AG08395 (cell line): ENCODE data around the gene GPC6.

Experiments
- DNase-seq: peaks from one replicate; pipeline ENCODE4 v3.0.0; 2012; ENCODE audit warnings: mixed read lengths, low spot score

Gene GPC6

DNA sequence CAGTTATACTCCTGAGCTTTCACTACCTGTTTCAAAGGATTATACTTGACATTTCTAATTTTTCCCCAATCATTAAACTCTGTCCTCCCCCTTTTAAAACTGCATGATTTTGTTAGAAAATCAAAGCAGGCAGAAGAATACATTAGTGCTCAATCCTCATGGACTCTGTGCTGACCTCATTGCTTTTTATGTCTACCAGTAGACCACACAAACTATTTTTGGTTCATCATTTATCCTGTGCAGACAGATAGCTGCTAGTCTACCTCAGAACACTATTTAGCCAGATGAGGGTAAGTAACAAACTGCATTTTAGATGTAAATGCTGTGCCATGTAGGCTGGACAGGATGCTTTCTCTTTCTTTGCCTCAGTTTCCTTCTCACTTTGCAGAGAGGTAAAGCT lies 1016.9 kb downstream of the GPC6 start:
- peak; percentile 14 for DNase-seq

DNA sequence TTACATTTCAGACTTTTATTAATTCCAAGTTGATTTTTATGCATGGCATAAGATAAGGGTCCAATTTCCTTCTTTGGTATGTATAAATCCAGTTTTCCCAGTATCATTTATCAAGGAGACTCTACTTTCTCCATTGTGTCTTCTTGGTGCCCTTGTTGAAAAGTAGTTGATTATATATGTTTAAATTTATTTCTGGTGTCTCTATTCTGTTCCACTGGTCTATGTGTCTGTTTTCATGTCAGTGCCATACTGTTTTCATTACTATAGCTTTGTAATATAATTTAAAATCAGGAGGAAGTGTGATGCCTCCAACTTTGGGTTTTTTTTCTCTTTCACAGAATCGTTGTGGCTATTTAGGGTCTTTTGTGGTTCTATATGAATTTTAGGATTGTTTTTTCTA lies 1019.9 kb downstream of the GPC6 start:
- DNase-seq = no peak

DNA sequence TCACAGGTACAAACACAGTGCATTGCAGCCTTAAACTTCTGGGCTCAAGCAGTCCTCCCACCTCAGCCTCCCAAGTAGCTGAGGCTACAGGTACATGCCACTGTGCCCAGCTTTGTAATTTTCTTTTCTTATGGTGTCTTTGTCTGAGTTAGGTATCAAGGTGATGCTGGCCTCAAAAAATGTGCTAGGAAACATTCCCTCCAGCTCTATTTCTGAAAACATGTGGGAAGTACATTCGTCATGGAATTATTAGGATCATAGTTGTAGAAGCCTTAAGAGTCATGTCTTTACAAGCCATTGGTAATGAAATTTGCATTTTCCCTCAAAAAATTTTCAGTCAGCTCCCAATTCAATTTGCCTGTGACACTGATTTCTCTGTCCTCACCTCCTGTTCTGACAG lies 1021.3 kb downstream of the GPC6 start:
- no peak for DNase-seq

DNA sequence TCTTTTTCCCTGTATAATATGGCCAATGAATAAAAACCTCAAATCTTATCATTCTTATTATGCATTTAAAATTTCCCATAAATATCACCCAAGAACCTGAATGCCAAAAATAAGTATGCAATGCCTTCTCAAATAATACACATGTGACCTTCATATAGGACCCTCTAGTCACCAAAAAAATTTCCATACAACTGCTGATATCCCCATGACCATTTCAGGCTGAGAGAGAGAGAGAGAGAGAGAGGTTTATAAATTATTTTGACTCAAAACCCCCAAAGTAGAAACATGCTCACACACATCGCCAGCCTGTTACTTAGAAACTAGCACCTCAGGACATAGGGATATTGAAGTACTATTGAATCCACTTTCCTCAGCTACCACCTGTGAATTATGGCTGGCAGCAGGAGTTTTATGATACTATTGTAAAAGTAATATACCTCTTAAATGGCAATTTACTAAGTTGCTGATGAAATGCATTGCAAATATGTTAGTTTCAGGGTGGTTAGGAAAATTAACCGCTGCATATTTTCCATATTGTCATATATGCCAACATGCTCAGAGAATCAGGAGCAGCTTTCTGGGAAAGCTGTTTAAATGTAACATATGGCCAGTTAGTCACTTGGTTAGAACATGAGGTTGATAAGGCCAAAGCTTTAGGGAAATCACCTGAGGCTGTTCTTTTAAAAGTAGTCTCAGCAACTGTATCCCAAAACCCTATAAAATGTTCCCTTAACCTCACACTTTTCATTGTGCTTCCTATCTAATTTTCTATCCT lies 1022.0 kb downstream of the GPC6 start:
- no peak for DNase-seq

DNA sequence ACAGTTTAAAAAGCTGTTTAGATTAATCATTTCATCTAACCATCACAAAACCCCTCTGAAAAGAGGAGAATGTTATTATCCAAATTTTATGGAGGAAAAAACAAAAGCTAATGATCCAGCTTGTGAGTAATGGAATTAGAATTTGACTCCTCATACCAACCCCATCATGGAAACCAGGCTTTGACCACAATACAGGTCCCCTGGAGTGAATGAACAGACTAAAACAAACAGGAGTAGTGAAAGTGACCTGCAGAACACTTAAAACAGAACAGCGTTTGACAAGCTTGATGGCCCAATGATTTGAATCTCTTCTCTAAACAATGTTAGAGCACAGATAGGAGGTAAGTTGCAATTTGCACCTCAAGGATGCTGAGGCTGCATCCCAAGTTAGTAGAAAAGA lies 1022.9 kb downstream of the GPC6 start:
- peak; percentile 77 for DNase-seq

DNA sequence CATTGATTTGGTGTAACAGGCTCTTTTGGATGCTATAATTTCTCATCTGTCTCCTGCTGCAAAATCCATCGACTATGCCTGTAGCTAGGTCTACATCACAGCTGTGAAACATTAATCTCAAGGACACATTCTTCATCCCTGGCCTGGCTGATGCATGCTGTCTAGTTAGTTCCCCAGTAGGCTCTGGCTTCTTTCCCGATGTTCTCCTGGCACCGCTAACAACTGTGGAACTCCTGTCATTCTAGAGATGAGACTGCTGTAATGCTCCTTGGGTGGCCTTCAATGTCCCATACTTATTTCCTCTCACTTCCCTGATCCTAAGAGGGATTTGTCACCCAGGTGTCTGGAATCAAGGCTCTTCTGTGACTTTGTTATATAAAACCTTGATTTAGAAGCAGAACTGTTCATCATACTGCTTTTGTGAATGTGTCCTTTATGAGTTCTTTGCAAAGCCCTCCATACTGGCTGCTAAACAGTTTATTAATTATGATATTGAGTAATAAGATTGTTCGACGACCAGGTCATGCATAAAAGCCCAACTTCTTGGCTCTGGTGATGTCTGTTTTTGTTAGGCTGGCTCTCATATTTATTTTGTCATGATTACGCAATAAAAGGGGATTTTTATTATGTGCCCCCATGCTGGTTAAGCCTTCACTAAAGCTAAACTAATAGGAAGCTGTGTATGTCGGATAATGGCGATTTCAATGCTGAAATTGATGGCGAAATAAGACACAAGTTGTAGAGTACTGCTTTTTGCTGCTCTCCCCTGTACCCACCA lies 1025.4 kb downstream of the GPC6 start:
- DNase-seq = peak; percentile 58

DNA sequence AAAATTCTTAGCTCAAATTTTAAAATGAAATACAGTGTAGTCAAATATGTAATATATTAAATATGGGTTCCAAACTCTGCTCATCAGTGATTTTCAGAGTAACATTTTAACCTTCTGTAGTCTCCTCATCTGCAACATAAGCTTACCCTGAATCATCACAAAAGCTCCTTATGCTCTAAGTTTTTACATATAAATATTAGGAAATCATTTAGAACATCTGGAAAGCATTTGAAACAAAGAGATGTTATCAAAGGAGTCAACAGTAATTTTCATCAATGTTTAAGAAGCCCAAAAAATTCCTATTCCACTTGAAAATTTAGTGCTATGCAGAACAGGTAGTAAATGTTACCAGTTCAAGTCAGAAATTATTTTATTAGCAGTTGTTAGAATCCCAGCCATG lies 1028.1 kb downstream of the GPC6 start:
- no peak for DNase-seq

DNA sequence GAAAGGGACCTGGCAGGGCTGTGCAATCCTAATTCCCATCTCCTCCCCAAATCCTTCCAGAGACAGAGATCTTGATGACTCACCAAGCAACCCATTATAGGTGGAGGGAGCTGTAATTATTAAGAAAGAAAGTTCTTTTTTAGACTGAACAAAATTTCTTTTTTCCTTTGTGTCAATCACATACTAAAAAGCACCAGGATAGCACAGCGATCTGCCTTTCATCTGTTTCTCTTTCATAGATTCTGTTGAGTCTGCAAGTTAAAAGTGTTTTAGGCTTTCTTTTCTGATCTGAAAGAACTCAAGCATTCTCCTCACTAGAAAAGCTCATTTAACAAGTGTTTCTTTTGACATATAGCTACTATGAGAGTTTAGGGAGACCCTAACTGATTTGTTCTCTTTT lies 1030.1 kb downstream of the GPC6 start:
- peak; percentile 21 for DNase-seq

DNA sequence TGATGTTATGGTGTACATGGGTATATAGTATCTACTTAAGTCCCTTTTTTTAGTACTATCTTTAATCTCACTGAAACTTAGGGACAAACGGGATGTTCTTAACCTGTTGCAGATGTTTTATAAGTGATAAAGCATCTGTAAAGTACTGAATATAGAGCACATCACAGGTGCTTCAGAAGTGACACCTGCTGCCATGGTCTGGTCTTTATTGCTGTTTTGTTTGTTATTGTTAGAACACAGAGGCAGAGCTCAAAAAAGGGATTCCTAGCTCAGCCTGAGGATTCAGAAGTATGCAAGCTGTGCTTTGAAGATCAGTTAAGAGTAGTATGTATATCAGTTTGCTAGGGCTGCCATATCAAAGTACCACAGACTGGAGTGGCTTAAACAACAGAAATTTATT lies 1033.4 kb downstream of the GPC6 start:
- DNase-seq = no peak

DNA sequence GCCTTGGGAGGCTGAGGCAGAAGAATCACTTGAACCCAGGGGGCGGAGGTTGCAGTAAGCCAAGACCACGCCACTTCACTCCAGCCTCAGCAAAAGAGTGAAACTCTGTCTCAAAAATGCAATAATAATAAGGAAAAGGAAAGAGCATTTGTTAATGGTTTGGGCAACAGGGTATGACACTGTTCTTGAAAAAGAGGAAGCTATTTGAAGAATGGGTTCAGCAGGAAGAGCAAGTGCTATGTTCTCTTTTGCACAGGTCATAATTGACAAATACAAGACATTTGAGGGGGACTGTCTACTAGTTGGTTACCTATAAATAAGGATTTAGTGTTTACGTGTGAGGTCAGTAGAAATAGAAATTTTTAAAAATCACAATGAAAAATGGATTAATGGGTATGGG lies 1034.6 kb downstream of the GPC6 start:
- DNase-seq = no peak

DNA sequence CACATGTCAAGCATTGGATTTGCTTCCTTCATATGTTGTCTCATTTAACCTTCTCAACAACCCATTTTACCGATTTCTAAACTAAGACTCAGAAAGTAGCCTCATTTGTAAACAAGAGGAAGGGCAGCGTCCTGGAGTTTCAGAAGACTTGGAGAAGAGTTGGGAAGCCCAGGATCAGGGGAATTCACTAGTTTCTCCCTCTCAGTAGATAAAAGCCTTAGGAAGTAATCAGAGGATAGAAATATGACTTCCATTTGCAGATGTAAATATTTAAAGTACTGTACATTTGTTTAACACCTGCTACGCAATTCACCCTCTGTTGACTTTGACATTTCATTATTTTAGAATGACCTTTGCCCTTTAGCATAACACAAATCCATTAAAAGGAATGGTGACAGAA lies 1036.4 kb downstream of the GPC6 start:
- DNase-seq = no peak

DNA sequence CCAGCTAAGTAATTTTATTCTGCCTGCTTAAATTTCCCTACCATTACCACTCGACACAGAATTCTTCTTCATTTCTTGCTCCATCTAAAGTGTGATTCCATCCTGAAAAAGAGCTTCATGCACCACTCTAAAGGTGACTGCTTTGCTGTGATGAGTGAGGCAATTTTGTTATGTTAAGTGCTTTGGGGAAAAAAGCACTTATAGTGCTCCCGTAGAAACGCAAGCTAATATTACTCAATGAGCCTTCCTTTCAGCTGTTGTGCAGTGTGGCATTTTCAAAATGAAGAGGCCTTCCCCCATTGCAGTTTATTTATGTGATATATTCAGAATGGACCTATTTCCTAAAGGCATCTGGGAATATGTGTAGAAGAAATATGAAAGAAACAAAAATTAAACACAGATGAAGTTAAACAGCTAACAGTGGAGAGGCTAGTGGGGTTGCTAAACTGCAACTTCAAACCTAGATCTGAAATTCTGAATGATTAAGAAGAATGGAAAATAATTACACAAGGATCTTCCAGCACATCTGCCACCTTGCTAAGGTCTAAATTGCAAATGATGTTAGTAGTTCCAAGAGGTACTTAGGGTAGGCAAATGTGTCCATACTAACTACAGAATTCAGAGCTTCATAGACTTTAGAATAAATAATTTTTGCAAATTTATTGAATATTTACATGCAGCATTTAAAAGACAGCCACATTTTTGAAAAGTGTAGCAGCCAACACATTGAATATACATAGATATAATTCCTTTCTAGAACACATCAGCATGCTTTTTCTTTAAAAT lies 1041.2 kb downstream of the GPC6 start:
- DNase-seq = no peak

DNA sequence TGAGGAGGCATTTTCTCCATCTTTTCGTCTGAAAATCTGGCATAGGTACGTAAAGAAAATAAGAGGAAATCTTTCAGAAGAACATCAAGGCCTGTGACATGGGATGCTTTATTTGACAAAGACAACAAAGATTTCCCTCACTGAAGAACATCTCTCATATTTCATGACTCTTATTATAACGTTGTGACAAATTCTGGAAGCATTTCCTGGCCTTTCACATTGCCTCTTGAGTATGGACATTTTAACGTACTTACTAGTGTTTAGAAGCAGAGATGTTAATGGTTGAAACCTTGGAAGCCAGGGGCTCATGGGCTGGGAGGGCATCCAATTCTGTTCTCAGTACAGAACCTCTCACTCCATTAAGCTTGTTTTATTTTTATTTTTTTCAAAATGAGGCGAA lies 1042.1 kb downstream of the GPC6 start:
- DNase-seq = no peak

DNA sequence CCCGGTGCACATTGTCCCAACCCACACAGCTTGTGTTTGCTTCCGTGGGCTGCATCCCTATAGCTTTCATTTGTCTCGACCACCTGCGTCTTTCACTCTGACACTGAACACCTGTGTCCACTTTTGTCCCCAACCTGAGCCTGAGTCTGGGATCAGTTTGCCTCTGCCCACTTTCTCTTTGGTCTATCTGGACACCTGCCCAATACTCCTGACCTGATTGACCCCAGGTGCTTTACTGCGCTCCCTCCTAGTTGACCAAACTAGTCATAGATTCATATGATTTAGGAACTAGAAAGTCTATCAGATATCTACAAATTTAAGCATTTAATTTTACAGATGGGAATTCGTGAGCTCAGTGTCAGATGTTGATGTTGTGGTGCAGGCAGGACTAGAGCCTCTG lies 1043.0 kb downstream of the GPC6 start:
- DNase-seq = no peak

DNA sequence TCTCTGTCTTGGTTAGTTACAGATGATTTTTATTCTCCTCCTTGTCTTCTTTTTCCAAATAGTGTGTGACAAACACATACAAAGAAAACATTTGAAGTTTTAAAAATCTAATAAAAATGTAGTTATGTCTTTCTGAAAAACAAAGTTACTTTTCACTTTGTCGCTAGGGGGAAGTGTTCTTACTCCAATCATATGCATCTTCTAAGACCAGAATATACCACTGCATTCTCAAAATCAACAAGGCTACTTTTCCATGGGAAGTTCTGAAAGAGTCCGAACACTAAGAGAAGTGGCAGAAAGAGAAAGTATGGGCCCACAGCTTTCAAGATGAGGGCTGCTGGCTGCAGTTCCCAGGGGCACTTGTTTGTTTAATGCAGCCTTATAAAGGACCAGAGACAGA lies 1043.9 kb downstream of the GPC6 start:
- DNase-seq = no peak

DNA sequence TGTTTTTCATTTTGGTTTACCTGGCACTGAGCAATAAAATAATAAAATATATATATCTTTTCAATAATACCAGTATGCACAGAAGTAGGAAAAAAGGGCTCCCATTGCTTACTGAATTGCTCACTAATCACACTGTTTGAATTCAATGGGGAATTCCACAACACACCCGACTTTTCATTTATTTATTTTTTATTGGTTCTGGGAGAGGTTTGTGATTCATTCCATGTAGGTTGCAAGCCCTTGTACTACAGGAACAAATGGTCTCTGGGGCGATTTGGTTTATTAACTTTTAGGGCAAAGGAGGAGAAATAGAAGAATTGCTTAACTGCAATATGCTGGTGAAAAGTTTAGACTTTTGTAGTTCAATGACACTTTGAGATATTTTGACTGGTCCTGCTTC lies 1045.4 kb downstream of the GPC6 start:
- no peak for DNase-seq

DNA sequence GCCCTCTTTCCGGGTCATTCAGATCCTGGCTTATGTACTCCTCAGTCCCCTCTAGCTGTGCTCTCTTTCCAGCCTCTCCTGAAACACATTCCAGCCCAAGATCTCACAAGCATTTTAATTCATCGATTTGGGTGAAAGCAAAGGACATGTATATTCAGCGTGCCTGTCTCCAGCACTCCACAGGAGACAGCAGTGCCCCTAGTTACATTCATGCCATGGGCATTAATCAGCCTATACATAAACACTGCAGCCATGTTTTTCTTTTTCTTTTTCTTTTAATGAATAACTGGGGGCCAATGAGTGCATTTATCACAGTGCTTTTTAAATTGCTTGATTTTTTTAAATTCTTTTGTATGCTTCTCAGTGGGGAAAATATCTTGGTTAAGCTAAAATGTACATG lies 1053.7 kb downstream of the GPC6 start:
- no peak for DNase-seq

DNA sequence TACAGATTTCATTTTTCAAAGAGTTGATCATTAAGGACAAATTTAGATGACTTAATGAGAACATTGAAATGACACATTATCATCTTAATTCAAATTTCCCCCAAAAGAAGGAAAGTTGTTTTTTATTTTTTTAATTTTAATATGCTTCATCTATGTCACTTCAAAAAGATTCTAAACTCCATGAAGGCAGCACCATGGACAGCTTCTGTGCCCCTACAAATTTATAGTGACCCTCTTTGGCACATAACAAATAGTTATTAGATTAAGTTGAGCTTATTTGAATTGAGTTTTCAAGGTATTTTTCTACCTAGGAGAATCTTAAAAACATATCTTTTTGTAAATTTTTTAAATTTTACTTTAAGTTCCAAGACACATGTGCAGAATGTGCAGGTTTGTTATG lies 1054.2 kb downstream of the GPC6 start:
- no peak for DNase-seq

DNA sequence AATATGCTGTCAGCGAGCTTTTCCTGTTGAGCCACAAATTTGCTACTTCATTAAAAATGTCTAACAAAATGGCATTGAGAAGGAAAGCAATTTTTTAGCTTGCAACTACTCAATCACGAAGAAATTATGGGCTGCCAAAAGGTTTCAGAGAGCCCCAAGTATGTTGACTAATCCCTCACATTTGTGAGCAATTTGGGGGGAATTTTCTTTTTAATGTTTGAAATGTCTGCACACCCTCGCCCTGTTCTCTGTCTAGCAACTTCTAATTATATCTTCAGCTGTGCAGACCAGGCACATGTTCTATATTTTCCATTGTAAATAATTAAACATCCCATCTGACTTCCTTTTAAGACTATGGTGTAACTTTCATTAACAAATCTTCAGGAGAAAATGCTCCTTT lies 1060.0 kb downstream of the GPC6 start:
- no peak for DNase-seq

DNA sequence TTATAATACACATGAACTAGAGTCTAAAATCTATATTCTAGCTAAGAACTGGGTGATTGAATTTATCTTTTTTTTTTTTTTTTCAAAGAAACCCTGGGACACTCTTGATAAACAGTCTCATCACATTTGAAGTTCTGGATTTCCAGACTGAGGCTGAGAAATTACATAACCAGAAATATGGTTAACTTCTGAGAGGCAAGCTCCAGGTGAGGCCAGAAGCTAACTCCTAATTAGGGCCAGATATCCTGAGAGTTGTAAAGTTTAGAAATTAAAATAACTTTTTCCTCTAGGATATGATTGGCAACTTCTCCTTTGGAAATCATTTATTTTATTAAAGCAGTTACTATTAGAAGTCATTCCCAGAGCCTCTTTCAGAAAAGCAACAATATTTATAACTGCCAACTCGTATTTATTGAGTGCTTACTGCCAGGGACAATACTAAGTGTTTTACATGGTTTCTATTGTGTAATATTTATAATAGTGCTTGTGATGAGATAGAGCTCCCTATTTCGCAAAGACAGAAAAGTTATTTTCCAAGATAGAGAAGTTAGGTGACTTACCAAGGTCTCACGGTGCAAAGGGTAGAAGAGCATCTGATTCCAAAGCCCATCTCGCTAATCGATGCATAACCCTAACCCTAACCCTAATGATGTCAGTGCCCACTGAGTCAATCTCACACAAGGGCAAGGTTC lies 1065.2 kb downstream of the GPC6 start:
- DNase-seq = no peak

DNA sequence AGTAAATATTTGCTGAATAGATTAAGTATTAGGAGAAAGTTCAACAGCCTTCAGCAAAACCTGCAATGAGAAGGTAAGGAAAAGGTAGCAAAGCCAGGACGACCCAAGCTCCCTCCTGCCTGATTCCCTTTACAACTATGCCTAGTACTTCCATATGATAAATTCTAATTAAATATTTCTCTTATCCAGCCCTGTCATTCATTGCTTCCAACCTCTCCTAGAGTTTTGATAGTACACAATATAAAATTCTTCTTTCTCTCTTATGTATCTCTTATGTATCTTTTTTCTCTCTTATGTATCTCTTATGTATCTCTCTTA lies 1065.7 kb downstream of the GPC6 start:
- no peak for DNase-seq

DNA sequence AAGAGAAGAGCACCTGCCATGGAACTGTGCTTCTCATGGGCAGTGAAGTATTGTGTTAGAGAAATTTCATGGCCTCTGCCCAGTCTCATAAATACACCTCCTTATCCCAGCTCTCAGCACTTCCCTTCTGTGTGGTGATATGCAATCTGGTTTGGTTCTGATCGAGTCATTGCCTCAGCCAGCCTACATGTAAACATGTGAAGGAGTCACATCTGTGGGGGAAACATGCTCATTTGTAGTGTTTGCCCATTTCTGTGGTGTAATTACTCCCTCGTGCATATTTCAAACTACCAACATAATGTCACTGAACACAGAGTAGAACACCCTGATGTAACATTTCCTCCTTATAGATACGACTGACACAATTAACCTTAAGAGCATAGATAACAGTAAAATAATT lies 1069.9 kb downstream of the GPC6 start:
- DNase-seq = no peak

DNA sequence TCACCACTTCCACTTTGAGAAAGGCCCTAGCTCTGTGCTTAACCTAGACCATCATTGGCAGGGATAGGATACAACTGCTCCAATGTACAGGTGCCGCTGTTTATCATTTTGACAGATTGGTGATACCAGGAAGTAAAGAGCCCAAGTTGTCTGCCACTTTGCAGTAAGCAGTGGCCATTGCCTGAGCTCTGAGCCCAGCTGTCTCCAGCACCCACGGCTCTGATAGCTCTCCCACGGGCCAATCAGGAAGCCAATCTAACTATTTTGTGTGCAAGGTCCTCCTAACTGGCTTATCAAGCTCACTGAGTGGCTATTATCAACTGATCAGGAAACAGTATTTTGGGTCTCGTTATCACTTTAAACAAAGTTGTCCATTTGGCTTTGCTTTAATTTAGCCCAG lies 1071.7 kb downstream of the GPC6 start:
- no peak for DNase-seq
